HG02798 (cell line): ENCODE measurements around the gene HBS1L.

Source experiments
- ATAC-seq: cut with Tn5 transposase; IDR thresholded peaks from one replicate; pipeline ENCODE4 v1.9.1; 2021; ENCODE audit warnings: mild to moderate bottlenecking; ENCODE audit not compliant: unreplicated experiment, poor library complexity

Gene HBS1L

GRCh38 chr6:135043364-135043763 is 11.3 kb downstream of the HBS1L start:
- ATAC-seq: no peak

- no peak for ATAC-seq
These were observed 16.3 kb downstream of the HBS1L start for GRCh38 chr6:135038335-135038734.

DNA sequence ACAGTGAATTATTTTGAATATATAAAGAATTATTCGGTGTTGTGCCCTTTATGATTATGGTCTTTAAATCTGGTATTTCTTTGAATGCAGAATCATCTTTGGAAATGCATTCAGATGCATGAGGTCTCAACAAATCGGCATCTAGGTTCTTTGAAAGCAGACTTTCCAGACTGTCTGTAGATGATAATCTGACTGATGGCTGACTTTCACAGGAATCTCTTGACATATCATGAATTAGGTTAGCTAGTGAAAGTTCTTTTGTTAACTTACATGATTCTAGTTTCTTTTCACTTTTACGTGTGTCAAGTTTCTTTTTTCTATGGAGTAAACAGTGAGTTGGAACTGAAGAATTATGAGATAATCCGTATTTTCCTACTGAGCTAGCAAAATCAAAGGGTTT is 17.1 kb downstream of the HBS1L start:
- ATAC-seq: no peak

GRCh38 chr6:135036731-135037420 is 17.7 kb downstream of the HBS1L start:
- ATAC-seq: no peak

DNA sequence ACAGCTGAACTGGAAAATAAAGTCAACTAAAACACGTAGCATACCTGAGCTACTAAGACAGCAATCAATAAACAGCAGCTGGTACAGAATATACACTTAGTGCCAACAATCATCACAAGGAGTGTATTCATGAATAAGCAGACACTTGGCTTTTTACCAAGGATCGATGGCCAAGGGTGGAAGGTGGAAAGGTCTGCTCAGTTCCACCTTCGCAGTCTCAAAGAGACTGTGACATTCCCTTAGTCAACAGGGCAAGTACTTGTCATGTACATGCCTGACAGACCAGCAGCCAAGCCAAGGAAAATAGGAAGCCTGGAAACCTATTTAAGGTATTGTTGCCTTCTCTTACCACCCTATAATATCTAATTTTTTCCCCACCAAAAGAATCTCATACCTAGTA is 21.4 kb downstream of the HBS1L start:
- ATAC-seq: no peak

DNA sequence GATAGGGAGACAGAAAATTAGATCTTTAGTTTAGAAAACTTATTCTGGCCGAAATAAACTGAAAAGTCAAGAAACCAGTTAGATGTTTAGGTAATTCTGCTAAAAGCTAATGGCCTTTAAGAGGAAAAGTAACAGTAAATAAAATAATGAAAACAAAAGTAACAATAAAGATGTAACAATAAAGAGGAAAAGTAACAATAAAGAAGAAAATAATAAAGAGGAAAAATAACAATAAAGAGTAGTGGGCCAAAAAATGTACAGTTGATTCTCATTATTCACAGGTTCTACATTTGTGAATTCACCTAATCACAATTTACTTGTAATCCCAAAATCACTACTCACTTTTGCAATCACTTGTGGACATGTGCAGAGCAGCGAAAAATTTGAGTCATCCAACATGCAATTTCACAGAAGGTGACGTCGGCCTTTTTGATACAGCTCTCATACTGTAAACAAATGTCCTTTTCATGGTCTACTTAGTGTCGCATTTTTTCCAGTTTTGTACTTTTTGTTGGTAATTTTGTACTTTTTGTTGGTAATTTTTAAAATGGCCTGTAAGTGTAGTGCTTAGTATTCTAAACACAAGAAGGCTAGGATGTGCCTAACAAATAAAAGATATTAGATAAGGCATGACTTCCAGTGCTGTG is 24.0 kb downstream of the HBS1L start:
- no peak for ATAC-seq

DNA sequence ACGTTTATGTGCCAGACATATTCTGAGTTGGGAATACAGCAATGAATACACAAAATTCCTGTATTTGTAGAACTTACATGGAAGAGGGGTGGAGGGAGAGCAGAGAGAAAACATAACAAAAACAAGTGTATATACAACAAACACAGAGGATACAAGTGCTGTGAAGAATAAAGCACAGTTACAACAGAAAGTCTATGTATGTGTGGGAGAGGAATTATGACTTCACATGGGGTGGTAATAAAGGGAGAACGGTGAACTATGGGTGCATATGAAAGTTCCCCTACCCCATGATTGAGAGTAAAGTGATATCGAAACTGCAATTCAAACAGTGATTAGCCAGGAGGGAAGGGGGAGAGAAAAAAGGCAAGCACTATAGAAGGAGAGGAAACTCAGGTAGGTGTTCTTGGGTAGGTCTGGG is 24.6 kb downstream of the HBS1L start:
- ATAC-seq: peak; percentile 92

DNA sequence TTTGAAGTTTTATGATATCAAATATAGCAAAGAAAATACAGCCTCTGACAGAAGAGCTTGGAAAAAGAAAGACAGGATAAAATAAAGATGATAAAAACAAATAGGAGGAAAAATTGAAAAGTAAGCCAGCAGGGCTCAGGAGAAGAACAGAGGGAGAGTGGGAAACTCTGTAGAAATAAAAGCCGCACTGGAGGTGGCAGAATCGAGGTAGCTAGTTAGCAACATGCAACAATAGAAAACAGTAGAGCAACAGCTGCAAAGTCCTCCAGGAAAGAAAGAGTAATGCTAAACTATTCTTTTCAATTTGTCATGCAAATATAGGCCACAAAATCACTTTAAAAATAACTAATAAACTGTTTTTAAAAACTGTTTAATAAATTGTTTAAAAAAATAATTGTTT is 28.8 kb downstream of the HBS1L start:
- no peak for ATAC-seq

- no peak for ATAC-seq
These were observed 29.4 kb downstream of the HBS1L start for GRCh38 chr6:135025175-135025574.

GRCh38 chr6:135022050-135022697 is 32.4 kb downstream of the HBS1L start:
- no peak for ATAC-seq

DNA sequence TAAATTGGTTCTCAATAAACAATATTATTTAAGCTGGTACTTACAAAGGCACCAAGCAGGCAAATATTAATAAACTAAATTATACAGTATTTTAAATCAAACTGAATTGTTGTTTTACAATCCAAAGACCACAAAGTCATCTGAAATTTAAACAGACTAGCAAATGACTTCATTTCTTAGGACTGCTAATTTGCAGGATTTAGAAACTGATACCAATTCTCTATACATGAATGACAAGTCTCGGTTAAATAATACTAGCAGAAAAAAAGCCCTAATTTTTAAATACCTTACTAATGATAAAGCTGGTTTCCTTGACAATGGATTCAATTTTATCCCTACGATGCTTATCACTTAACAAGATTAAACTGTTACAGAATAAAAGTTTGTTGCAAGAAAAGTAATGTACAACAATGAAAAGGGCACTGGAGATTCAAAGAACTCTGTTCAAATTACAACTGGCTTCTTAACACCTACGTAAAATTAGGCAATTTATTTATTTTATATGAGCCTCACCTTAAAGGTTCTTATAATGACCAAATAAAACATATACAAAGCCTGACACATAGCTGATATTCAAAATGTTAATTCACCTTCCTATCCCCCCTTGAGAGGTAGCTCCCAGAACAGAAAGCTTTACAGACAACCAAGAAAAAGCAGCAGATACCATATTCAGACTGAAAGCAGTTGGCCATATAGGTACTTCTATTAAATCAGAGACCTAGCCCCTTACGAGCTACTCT is 33.1 kb downstream of the HBS1L start:
- peak; percentile 77 for ATAC-seq

DNA sequence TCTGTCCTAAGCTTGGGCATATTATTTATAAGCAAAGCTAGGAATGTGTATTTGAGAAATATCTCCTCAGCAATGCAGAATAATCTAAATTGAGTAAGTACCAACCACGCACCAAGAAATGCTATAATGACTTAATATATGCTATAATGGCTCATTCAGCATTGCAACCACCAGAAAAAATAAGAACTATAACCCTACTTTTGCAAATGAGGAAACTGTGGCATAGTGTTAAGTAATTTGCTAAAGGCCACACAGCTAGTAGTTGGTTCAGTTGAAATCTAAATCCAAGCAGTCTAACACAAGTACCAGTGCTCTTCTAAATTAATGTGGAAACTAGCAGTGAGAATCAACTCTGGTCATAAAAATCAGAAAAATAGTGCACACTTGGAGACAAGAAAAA is 35.7 kb downstream of the HBS1L start:
- no peak for ATAC-seq

GRCh38 chr6:135018052-135018451 is 36.6 kb downstream of the HBS1L start:
- no peak for ATAC-seq

DNA sequence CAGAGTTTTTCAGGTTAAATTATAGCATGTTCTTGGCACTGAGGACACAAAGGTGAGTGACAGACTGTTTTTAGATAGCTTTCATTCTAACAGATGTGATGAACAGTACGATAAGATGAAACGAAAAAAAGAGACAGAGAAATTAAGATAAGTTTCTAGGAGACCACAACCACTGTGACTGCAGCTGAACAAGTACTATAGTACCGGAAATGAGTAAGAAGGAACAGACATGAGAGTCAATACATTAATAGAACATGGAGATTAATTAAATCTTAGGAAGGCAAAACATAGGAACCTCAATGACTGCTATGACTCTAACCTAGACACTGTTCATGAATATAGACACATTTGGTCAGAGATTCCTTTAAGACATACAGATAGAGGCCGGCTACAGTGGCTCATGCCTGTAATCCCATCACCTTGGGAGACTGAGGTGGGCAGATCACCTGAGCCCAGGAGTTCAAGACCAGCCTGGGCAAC is 40.2 kb downstream of the HBS1L start:
- peak; percentile 96 for ATAC-seq

- no peak for ATAC-seq
These were observed 41.4 kb downstream of the HBS1L start for GRCh38 chr6:135013211-135013610.

GRCh38 chr6:135012764-135013163 is 41.9 kb downstream of the HBS1L start:
- ATAC-seq: no peak

DNA sequence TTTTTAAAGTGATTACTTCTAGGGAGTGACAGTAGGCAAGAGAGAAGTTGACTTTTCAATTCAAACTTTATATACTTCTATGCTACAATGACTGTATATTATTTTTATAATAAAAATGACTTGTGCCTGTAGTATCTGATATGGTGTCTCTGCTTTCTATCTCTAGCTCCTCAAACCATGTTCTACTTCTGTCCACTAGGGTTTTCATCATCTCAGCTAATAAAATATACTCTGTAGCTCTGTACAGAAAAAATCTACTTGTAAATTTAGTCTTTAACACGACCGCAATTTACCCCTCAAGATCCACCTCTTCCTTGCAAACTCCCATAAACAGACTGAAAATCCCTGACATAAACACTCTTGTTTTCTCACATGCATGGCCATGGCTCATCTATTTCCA is 42.3 kb downstream of the HBS1L start:
- no peak for ATAC-seq

GRCh38 chr6:135008941-135009290 is 45.7 kb downstream of the HBS1L start:
- ATAC-seq: no peak

DNA sequence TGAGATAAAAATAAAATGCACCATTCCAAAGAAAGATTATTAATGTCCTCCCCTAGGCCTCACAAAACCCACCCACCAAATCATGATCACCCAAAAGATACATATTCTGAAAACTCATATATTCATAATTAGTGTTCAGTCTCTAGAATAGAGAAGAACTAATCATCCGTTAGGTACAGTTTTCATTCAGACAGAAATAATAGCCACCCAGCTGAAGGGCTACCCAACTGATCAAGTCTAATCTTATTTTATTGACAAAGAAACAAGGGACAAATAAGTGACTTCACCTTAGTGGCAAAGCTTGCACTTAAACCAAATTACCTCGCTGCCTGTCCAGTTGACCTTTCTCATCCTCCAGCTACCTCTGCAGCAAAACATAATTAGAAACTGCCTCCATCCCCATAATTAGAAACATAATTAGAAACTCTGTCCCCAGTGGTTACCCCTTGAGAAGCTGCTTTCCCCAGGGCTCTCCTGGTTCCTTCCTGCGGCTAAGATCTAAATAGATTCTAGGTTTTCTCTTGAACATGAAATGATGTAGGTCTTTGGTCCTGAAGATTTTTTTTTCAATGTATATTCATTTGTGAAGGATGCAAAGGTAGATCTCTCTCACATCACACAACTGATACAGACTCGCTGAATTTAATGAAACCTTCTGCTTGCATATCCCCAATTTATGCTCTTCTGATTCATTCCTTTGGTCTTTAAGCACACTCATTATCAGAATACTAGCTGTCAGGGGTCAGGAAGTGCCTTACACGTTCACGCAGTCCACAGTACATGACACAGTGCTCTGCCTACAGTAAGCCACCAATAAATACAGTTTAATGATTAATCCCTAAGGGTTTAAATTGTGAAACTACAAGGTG is 46.3 kb downstream of the HBS1L start:
- ATAC-seq: peak; percentile 90

DNA sequence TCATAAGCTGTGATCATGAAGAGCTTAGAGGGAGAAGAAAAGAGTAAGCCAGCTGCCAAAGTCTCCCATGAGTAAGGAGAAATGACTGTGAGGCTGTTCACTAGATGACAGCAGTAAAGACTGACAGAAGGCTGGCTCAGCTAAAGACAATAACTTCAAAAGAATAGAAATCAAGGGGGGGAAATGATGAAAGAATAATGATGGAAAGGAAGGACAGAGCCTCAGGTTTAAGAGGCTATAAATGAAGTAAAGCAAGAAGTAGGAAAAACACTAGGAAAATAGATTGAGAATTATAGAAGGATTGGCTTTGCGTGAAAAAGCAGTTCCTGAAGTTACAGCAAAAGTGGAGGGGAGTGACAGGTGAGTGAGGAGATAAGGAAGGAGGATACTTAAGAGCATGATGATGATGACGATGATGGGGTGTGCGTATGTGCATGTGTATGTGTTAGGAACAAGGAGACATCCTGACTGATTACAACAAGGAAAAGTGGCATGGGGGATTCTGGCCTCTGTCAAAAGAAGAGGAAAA is 48.2 kb downstream of the HBS1L start:
- ATAC-seq: no peak
